HEK293 (cell line): ENCODE measurements around the gene ACTN4.
A peak's percentile ranks its signal among the peaks of the same experiment; 100 is the strongest.

Experiments used
- BCL11A ChIP-seq: fragments of 450-650 bp; formaldehyde crosslinking; IDR thresholded peaks from 2 replicates; pipeline ENCODE4 v1.5.1; 2016; ENCODE audit warnings: low read depth, missing biosample characterization, missing genetic modification characterization
- IKZF3 ChIP-seq: fragments of 450-650 bp; IDR thresholded peaks from 2 replicates; pipeline ENCODE4 v1.5.0; 2018; ENCODE audit warnings: missing biosample characterization, mild to moderate bottlenecking, missing genetic modification characterization, moderate library complexity
- MZF1 ChIP-seq: fragments of 450-650 bp; formaldehyde crosslinking; IDR thresholded peaks from 2 replicates; pipeline ENCODE4 v1.5.1; 2017; ENCODE audit warnings: missing biosample characterization, missing genetic modification characterization, borderline replicate concordance
- PRDM10 ChIP-seq: fragments of 450-650 bp; formaldehyde crosslinking; IDR thresholded peaks from 2 replicates; pipeline ENCODE4 v1.5.1; 2016; ENCODE audit warnings: missing biosample characterization, missing genetic modification characterization
- REST ChIP-seq: fragments of 450-650 bp; formaldehyde crosslinking; IDR thresholded peaks from 2 replicates; pipeline ENCODE4 v1.5.1; 2016; ENCODE audit warnings: missing biosample characterization, missing genetic modification characterization
- SP2 ChIP-seq: fragments of 450-650 bp; formaldehyde crosslinking; IDR thresholded peaks from 2 replicates; pipeline ENCODE4 v1.5.1; 2016; ENCODE audit warnings: missing biosample characterization, missing genetic modification characterization
- YY2 ChIP-seq: fragments of 450-650 bp; formaldehyde crosslinking; IDR thresholded peaks from 2 replicates; pipeline ENCODE4 v1.5.1; 2016; ENCODE audit warnings: missing biosample characterization, missing genetic modification characterization
- ZBTB20 ChIP-seq: fragments of 450-650 bp; formaldehyde crosslinking; IDR thresholded peaks from 2 replicates; pipeline ENCODE4 v1.5.1; 2016; ENCODE audit warnings: missing biosample characterization, missing genetic modification characterization
- ZBTB48 ChIP-seq: fragments of 450-650 bp; formaldehyde crosslinking; IDR thresholded peaks from 2 replicates; pipeline ENCODE4 v1.5.1; 2016; ENCODE audit warnings: missing biosample characterization, missing genetic modification characterization
- ZNF121 ChIP-seq: fragments of 450-650 bp; formaldehyde crosslinking; IDR thresholded peaks from 2 replicates; pipeline ENCODE4 v1.5.1; 2016; ENCODE audit warnings: missing biosample characterization, missing genetic modification characterization
- ZNF2 ChIP-seq: fragments of 450-650 bp; formaldehyde crosslinking; IDR thresholded peaks from 2 replicates; pipeline ENCODE4 v1.5.1; 2016; ENCODE audit warnings: missing biosample characterization, missing genetic modification characterization
- ZNF24 ChIP-seq: fragments of 450-650 bp; formaldehyde crosslinking; IDR thresholded peaks from 2 replicates; pipeline ENCODE4 v1.5.1; 2016; ENCODE audit warnings: missing biosample characterization, missing genetic modification characterization
- ZNF266 ChIP-seq: fragments of 450-650 bp; formaldehyde crosslinking; IDR thresholded peaks from 2 replicates; pipeline ENCODE4 v1.5.1; 2016; ENCODE audit warnings: missing biosample characterization, missing genetic modification characterization, low read depth
- ZNF292 ChIP-seq: fragments of 450-650 bp; formaldehyde crosslinking; IDR thresholded peaks from 2 replicates; pipeline ENCODE4 v1.5.1; 2016; ENCODE audit warnings: low read depth, missing biosample characterization, missing genetic modification characterization, borderline replicate concordance
- ZNF366 ChIP-seq: fragments of 450-650 bp; formaldehyde crosslinking; conservative IDR thresholded peaks from 2 replicates; pipeline ENCODE4 v1.5.1; 2016; ENCODE audit warnings: missing biosample characterization, missing genetic modification characterization
- ZNF544 ChIP-seq: fragments of 450-650 bp; formaldehyde crosslinking; IDR thresholded peaks from 2 replicates; pipeline ENCODE4 v1.5.0; 2017; ENCODE audit warnings: missing biosample characterization, missing genetic modification characterization
- ZNF660 ChIP-seq: fragments of 450-650 bp; IDR thresholded peaks from 2 replicates; pipeline ENCODE4 v1.5.1; 2018; ENCODE audit warnings: missing biosample characterization, mild to moderate bottlenecking, missing genetic modification characterization
- ZSCAN23 ChIP-seq: fragments of 450-650 bp; formaldehyde crosslinking; IDR thresholded peaks from 2 replicates; pipeline ENCODE4 v1.5.1; 2016; ENCODE audit warnings: missing biosample characterization, missing genetic modification characterization
- ZSCAN30 ChIP-seq: fragments of 450-650 bp; IDR thresholded peaks from 2 replicates; pipeline ENCODE4 v1.5.1; 2018; ENCODE audit warnings: missing biosample characterization, mild to moderate bottlenecking, missing genetic modification characterization, moderate library complexity
- ZXDB ChIP-seq: fragments of 450-650 bp; formaldehyde crosslinking; IDR thresholded peaks from 2 replicates; pipeline ENCODE4 v1.5.1; 2016; ENCODE audit warnings: missing biosample characterization, missing genetic modification characterization
- TF ChIP-seq, protein P1 (sequence below): fragments of 450-650 bp; formaldehyde crosslinking; IDR thresholded peaks from 2 replicates; pipeline ENCODE4 v1.5.1; 2017; ENCODE audit warnings: missing biosample characterization, missing genetic modification characterization
- TF ChIP-seq, protein P2 (sequence below): fragments of 450-650 bp; formaldehyde crosslinking; IDR thresholded peaks from 2 replicates; pipeline ENCODE4 v1.5.1; 2017; ENCODE audit warnings: missing biosample characterization, missing genetic modification characterization
- TF ChIP-seq, protein P3 (sequence below): fragments of 450-650 bp; formaldehyde crosslinking; IDR thresholded peaks from 2 replicates; pipeline ENCODE4 v1.5.1; 2016; ENCODE audit warnings: missing biosample characterization, missing genetic modification characterization
- TF ChIP-seq, protein P4 (sequence below): fragments of 450-650 bp; IDR thresholded peaks from 2 replicates; pipeline ENCODE4 v1.5.1; 2018; ENCODE audit warnings: missing biosample characterization, missing genetic modification characterization

The ACTN4 gene

GRCh38 chr19:38666663-38667511, 19.4 kb downstream of the ACTN4 start (continued):
- TF ChIP-seq ZSCAN23 (tag by site-specific recombination) (peak; percentile 68; the same call in 1 of the 2 replicates), ZBTB48 (tag by site-specific recombination) (peak; percentile 67; the same call in 1 of the 2 replicates), ZNF366 (tag by site-specific recombination) (peak; percentile 96), MZF1 (tag by site-specific recombination) (peak; percentile 62), ZNF266 (no peak), ZNF544 (tag by site-specific recombination) (no peak), IKZF3 (tag by site-specific recombination) (peak; percentile 91), SP2 (peak; percentile 63), ZNF2 (tag by site-specific recombination) (peak; percentile 69; the same call in 1 of the 2 replicates), ZNF121 (tag by site-specific recombination) (no peak), ZSCAN30 (tag by site-specific recombination) (peak; percentile 81; the same call in 1 of the 2 replicates), BCL11A (tag by site-specific recombination) (peak; percentile 97), ZXDB (tag by site-specific recombination) (peak; percentile 93), ZBTB20 (tag by site-specific recombination) (no peak; the same call in none of the 2 replicates), ZNF292 (tag by site-specific recombination) (no peak), REST (tag by site-specific recombination) (no peak), ZNF660 (tag by site-specific recombination) (peak; percentile 98), ZNF24 (tag by site-specific recombination) (peak; percentile 93), YY2 (no peak), PRDM10 (tag by site-specific recombination) (peak; percentile 80)
- TF ChIP-seq, protein P1, sequence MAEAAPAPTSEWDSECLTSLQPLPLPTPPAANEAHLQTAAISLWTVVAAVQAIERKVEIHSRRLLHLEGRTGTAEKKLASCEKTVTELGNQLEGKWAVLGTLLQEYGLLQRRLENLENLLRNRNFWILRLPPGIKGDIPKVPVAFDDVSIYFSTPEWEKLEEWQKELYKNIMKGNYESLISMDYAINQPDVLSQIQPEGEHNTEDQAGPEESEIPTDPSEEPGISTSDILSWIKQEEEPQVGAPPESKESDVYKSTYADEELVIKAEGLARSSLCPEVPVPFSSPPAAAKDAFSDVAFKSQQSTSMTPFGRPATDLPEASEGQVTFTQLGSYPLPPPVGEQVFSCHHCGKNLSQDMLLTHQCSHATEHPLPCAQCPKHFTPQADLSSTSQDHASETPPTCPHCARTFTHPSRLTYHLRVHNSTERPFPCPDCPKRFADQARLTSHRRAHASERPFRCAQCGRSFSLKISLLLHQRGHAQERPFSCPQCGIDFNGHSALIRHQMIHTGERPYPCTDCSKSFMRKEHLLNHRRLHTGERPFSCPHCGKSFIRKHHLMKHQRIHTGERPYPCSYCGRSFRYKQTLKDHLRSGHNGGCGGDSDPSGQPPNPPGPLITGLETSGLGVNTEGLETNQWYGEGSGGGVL (tag by site-specific recombination) = peak; percentile 95
- TF ChIP-seq, protein P2, sequence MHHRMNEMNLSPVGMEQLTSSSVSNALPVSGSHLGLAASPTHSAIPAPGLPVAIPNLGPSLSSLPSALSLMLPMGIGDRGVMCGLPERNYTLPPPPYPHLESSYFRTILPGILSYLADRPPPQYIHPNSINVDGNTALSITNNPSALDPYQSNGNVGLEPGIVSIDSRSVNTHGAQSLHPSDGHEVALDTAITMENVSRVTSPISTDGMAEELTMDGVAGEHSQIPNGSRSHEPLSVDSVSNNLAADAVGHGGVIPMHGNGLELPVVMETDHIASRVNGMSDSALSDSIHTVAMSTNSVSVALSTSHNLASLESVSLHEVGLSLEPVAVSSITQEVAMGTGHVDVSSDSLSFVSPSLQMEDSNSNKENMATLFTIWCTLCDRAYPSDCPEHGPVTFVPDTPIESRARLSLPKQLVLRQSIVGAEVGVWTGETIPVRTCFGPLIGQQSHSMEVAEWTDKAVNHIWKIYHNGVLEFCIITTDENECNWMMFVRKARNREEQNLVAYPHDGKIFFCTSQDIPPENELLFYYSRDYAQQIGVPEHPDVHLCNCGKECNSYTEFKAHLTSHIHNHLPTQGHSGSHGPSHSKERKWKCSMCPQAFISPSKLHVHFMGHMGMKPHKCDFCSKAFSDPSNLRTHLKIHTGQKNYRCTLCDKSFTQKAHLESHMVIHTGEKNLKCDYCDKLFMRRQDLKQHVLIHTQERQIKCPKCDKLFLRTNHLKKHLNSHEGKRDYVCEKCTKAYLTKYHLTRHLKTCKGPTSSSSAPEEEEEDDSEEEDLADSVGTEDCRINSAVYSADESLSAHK (tag by site-specific recombination) = peak; percentile 95
- TF ChIP-seq, protein P3, sequence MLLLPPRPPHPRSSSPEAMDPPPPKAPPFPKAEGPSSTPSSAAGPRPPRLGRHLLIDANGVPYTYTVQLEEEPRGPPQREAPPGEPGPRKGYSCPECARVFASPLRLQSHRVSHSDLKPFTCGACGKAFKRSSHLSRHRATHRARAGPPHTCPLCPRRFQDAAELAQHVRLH (tag by site-specific recombination) = peak; percentile 68; the same call in 1 of the 2 replicates
- TF ChIP-seq, protein P4, sequence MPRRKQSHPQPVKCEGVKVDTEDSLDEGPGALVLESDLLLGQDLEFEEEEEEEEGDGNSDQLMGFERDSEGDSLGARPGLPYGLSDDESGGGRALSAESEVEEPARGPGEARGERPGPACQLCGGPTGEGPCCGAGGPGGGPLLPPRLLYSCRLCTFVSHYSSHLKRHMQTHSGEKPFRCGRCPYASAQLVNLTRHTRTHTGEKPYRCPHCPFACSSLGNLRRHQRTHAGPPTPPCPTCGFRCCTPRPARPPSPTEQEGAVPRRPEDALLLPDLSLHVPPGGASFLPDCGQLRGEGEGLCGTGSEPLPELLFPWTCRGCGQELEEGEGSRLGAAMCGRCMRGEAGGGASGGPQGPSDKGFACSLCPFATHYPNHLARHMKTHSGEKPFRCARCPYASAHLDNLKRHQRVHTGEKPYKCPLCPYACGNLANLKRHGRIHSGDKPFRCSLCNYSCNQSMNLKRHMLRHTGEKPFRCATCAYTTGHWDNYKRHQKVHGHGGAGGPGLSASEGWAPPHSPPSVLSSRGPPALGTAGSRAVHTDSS (tag by site-specific recombination) = no peak
